Ectodermal cell (in vitro differentiated cells): ENCODE results near the gene TCF4.
"Not testable (repeated sequence)": the region's sequence is repeated elsewhere in the genome, so short reads cannot be mapped to it uniquely, and the experiment has no call there.

Experiments used
- H3K27ac ChIP-seq: 2 replicates; pipeline ENCODE4 v1.7.0; 2013; ENCODE audit warnings: mild to moderate bottlenecking, low read depth, low read length; ENCODE audit not compliant: insufficient read depth, poor library complexity, severe bottlenecking
- H3K27me3 ChIP-seq: 2 replicates; pipeline ENCODE4 v1.7.0; 2013; ENCODE audit warnings: mild to moderate bottlenecking, low read length; ENCODE audit not compliant: insufficient read depth, control insufficient read depth, poor library complexity, severe bottlenecking
- H3K36me3 ChIP-seq: one replicate; pipeline ENCODE4 v1.7.0; 2013; ENCODE audit warnings: low read length; ENCODE audit not compliant: control insufficient read depth, insufficient read depth
- H3K4me1 ChIP-seq: one replicate; pipeline ENCODE4 v1.7.0; 2013; ENCODE audit warnings: low read length; ENCODE audit not compliant: control insufficient read depth, insufficient read depth
- H3K4me3 ChIP-seq: 2 replicates; pipeline ENCODE4 v1.7.0; 2013; ENCODE audit warnings: low read depth, low read length, control low read depth; ENCODE audit not compliant: insufficient read depth
- H3K9me3 ChIP-seq: 2 replicates; pipeline ENCODE4 v1.7.0; 2013; ENCODE audit warnings: mild to moderate bottlenecking, low read length, moderate library complexity; ENCODE audit not compliant: control insufficient read depth
- WGBS, 2 experiments: methylation state at CpG; one replicate each; pipeline ENCODE4 v1.1.7; 2013; ENCODE audit warnings: missing lambda C conversion rate in 2 of 2; 5-methylcytosine and 5-hydroxymethylcytosine counted together

The TCF4 gene

GRCh38 chr18:55483266-55483871, 104.6 kb downstream of the TCF4 start:
- Histone ChIP-seq H3K4me3 (no peak overlapping the region), H3K27ac (no peak overlapping the region), H3K27me3 (no peaks in the 10 kb centered on the region), H3K36me3 (peaks cover 14% of the 10 kb centered on the region), H3K4me1 (peaks cover 3% of the 10 kb centered on the region), H3K9me3 (no peaks in the 10 kb centered on the region)
- WGBS, 2 experiments, result 92 to 97% methylated on average over 2 of the region's 2 CpGs

- no peak overlapping the region for H3K27ac ChIP-seq
- WGBS, 2 experiments, result 95% methylated on average over 5 to 7 of the region's 9 CpGs
- peaks cover 14% of the 10 kb centered on the region for H3K36me3 ChIP-seq
- H3K4me1 ChIP-seq, result no peaks in the 10 kb centered on the region
- no peak overlapping the region for H3K4me3 ChIP-seq
- H3K27me3 ChIP-seq, result no peaks in the 10 kb centered on the region
- no peaks in the 10 kb centered on the region for H3K9me3 ChIP-seq
These were observed 108.2 kb downstream of the TCF4 start for GRCh38 chr18:55479656-55480420.

GRCh38 chr18:55477860-55478581, 110.0 kb downstream of the TCF4 start:
- Histone ChIP-seq H3K27ac (no peak overlapping the region), H3K4me3 (no peak overlapping the region), H3K27me3 (no peaks in the 10 kb centered on the region), H3K4me1 (no peaks in the 10 kb centered on the region), H3K9me3 (no peaks in the 10 kb centered on the region), H3K36me3 (peaks cover 11% of the 10 kb centered on the region)
- WGBS, 2 experiments, result 92 to 96% methylated on average over 8 of the region's 8 CpGs

- H3K9me3 ChIP-seq, result no peaks in the 10 kb centered on the region
- WGBS, 2 experiments, result 93 to 96% methylated on average over 4 of the region's 4 CpGs
- H3K4me3 ChIP-seq, result no peak overlapping the region
- H3K36me3 ChIP-seq, result peaks cover 7% of the 10 kb centered on the region
- no peaks in the 10 kb centered on the region for H3K4me1 ChIP-seq
- H3K27me3 ChIP-seq, result no peaks in the 10 kb centered on the region
- no peak overlapping the region for H3K27ac ChIP-seq
These were observed 110.5 kb downstream of the TCF4 start for GRCh38 chr18:55477499-55477859.

- Histone ChIP-seq H3K9me3 (no peaks in the 10 kb centered on the region), H3K27ac (no peak overlapping the region)
- WGBS, 2 experiments, result 100% methylated on average over 1 of the region's 1 CpG; no CpG with 5 or more reads in 1 of the 2 experiments
These were observed 112.1 kb downstream of the TCF4 start for GRCh38 chr18:55475916-55476315.

GRCh38 chr18:55475467-55475866, 112.5 kb downstream of the TCF4 start:
- H3K4me3 ChIP-seq, result no peak overlapping the region
- no peaks in the 10 kb centered on the region for H3K4me1 ChIP-seq
- no peak overlapping the region for H3K27ac ChIP-seq
- H3K9me3 ChIP-seq, result no peaks in the 10 kb centered on the region
- H3K27me3 ChIP-seq, result no peaks in the 10 kb centered on the region
- no peaks in the 10 kb centered on the region for H3K36me3 ChIP-seq
- WGBS, 2 experiments, result 98 to 100% methylated on average over 4 to 5 of the region's 5 CpGs

More at GRCh38 chr18:55475916-55476315, 112.1 kb downstream of the TCF4 start:
- no peaks in the 10 kb centered on the region for H3K27me3 ChIP-seq
- no peaks in the 10 kb centered on the region for H3K36me3 ChIP-seq
- H3K4me1 ChIP-seq, result no peaks in the 10 kb centered on the region
- no peak overlapping the region for H3K4me3 ChIP-seq

- Histone ChIP-seq H3K4me3 (no peak overlapping the region), H3K36me3 (no peaks in the 10 kb centered on the region), H3K27ac (no peak overlapping the region), H3K27me3 (no peaks in the 10 kb centered on the region), H3K4me1 (peaks cover under 1% of the 10 kb centered on the region), H3K9me3 (no peaks in the 10 kb centered on the region)
These were observed 114.4 kb downstream of the TCF4 start for GRCh38 chr18:55473560-55473959.

GRCh38 chr18:55473058-55473457, 114.9 kb downstream of the TCF4 start:
- Histone ChIP-seq H3K9me3 (no peaks in the 10 kb centered on the region), H3K4me1 (peaks cover 2% of the 10 kb centered on the region), H3K27ac (no peak overlapping the region), H3K27me3 (no peaks in the 10 kb centered on the region), H3K36me3 (no peaks in the 10 kb centered on the region), H3K4me3 (no peak overlapping the region)
- 39 to 50% methylated on average over 1 to 2 of the region's 2 CpGs for WGBS, 2 experiments

GRCh38 chr18:55470826-55471225, 117.2 kb downstream of the TCF4 start:
- peaks cover 9% of the 10 kb centered on the region for H3K4me1 ChIP-seq
- H3K9me3 ChIP-seq, result no peaks in the 10 kb centered on the region
- no peak overlapping the region for H3K4me3 ChIP-seq
- 99% methylated on average over 4 of the region's 4 CpGs for WGBS, 2 experiments
- H3K27me3 ChIP-seq, result no peaks in the 10 kb centered on the region
- no peaks in the 10 kb centered on the region for H3K36me3 ChIP-seq
- H3K27ac ChIP-seq, result no peak overlapping the region

GRCh38 chr18:55469134-55469533, 118.9 kb downstream of the TCF4 start:
- WGBS, 2 experiments, result 86 to 96% methylated on average over 7 to 8 of the region's 8 CpGs
- not testable (repeated sequence) for H3K36me3 ChIP-seq, H3K4me1 ChIP-seq, H3K27ac ChIP-seq, H3K4me3 ChIP-seq, H3K27me3 ChIP-seq, H3K9me3 ChIP-seq
